H9 (cell line): ENCODE measurements around the gene SERPINB8. TPM values are rescaled to one million over a fixed set of nuclear protein-coding genes. Genes with fewer than 3 reads are reported as not detected.

ENCODE experiments used
- DNase-seq: peaks from one replicate; pipeline ENCODE4 v3.0.0-alpha.2; 2017
- H2AFZ ChIP-seq: one replicate; pipeline ENCODE4 v1.6.1; 2013; ENCODE audit warnings: mild to moderate bottlenecking, low read length, control low read depth, moderate library complexity
- H2AK5ac ChIP-seq: 2 replicates; pipeline ENCODE4 v1.6.1; 2013; ENCODE audit warnings: low read length, control low read depth, mixed read lengths; ENCODE audit not compliant: insufficient read length
- H2BK120ac ChIP-seq: one replicate; pipeline ENCODE4 v1.6.1; 2013; ENCODE audit warnings: low read depth, mild to moderate bottlenecking, low read length, control low read depth, inconsistent platforms; ENCODE audit not compliant: poor library complexity, severe bottlenecking
- H2BK12ac ChIP-seq: 2 replicates; pipeline ENCODE4 v1.6.1; 2013; ENCODE audit warnings: low read length, control low read depth, mixed read lengths, low read depth; ENCODE audit not compliant: insufficient read length
- H2BK15ac ChIP-seq: 2 replicates; pipeline ENCODE4 v1.6.1; 2013; ENCODE audit warnings: low read depth, low read length, control low read depth
- H2BK20ac ChIP-seq: one replicate; pipeline ENCODE4 v1.6.1; 2013; ENCODE audit warnings: low read depth, mild to moderate bottlenecking, low read length, control low read depth, inconsistent platforms; ENCODE audit not compliant: poor library complexity, severe bottlenecking
- H2BK5ac ChIP-seq: 2 replicates; pipeline ENCODE4 v1.6.1; 2013; ENCODE audit warnings: low read length, control low read depth, mixed read lengths; ENCODE audit not compliant: insufficient read length
- H3K14ac ChIP-seq: 2 replicates; pipeline ENCODE4 v1.6.1; 2013; ENCODE audit warnings: low read length, control low read depth; ENCODE audit not compliant: insufficient read depth
- H3K18ac ChIP-seq: 2 replicates; pipeline ENCODE4 v1.6.1; 2013; ENCODE audit warnings: low read depth, mild to moderate bottlenecking, mixed read lengths, low read length, control low read depth; ENCODE audit not compliant: insufficient read length
- H3K23ac ChIP-seq: 2 replicates; pipeline ENCODE4 v1.6.1; 2013; ENCODE audit warnings: low read length, control low read depth, mixed read lengths, low read depth; ENCODE audit not compliant: insufficient read length
- H3K23me2 ChIP-seq: 2 replicates; pipeline ENCODE4 v1.6.1; 2013; ENCODE audit warnings: low read depth, mild to moderate bottlenecking, mixed read lengths, low read length, control low read depth; ENCODE audit not compliant: insufficient read length, poor library complexity, severe bottlenecking
- H3K27ac ChIP-seq: 2 replicates; pipeline ENCODE4 v1.5.1; 2013; ENCODE audit warnings: low read length, control low read depth, mixed read lengths, low read depth; ENCODE audit not compliant: insufficient read length
- H3K27me3 ChIP-seq: 2 replicates; pipeline ENCODE4 v1.6.1; 2013; ENCODE audit warnings: low read length, control low read depth, inconsistent platforms; ENCODE audit not compliant: insufficient read depth
- H3K4ac ChIP-seq: 2 replicates; pipeline ENCODE4 v1.6.1; 2013; ENCODE audit warnings: low read depth, mild to moderate bottlenecking, control low read depth, inconsistent platforms, low read length, moderate library complexity
- H3K4me1 ChIP-seq: 2 replicates; pipeline ENCODE4 v1.6.1; 2013; ENCODE audit warnings: low read length, control low read depth, inconsistent platforms; ENCODE audit not compliant: insufficient read depth
- H3K4me2 ChIP-seq: 2 replicates; pipeline ENCODE4 v1.6.1; 2013; ENCODE audit warnings: low read length, control low read depth, mixed read lengths; ENCODE audit not compliant: insufficient read length, insufficient read depth
- H3K56ac ChIP-seq: 2 replicates; pipeline ENCODE4 v1.6.1; 2013; ENCODE audit warnings: low read depth, mild to moderate bottlenecking, mixed read lengths, low read length, control low read depth; ENCODE audit not compliant: insufficient read length
- H3K79me1 ChIP-seq: 2 replicates; pipeline ENCODE4 v1.6.1; 2013; ENCODE audit warnings: low read depth, mild to moderate bottlenecking, moderate library complexity, low read length, control low read depth, inconsistent platforms; ENCODE audit not compliant: insufficient read depth, poor library complexity, severe bottlenecking
- H3K79me2 ChIP-seq: 2 replicates; pipeline ENCODE4 v1.6.1; 2013; ENCODE audit warnings: low read length, control low read depth, inconsistent platforms; ENCODE audit not compliant: insufficient read depth
- H3K9ac ChIP-seq: 2 replicates; pipeline ENCODE4 v1.6.1; 2013; ENCODE audit warnings: low read length, control low read depth, mixed read lengths; ENCODE audit not compliant: insufficient read length; ENCODE audit errors: extremely low read depth
- H3K9me3 ChIP-seq: one replicate; pipeline ENCODE4 v1.6.1; 2013; ENCODE audit warnings: low read depth, low read length, inconsistent platforms; ENCODE audit not compliant: control insufficient read depth
- H3T11ph ChIP-seq: one replicate; pipeline ENCODE4 v1.6.1; 2013; ENCODE audit warnings: mild to moderate bottlenecking, low read length, control low read depth, inconsistent platforms
- H4K20me1 ChIP-seq: one replicate; pipeline ENCODE4 v1.6.1; 2013; ENCODE audit not compliant: control insufficient read depth, insufficient read length, insufficient read depth
- H4K5ac ChIP-seq: 2 replicates; pipeline ENCODE4 v1.6.1; 2013; ENCODE audit warnings: low read depth, mild to moderate bottlenecking, mixed read lengths, low read length, control low read depth; ENCODE audit not compliant: insufficient read length
- H4K8ac ChIP-seq: replicated peaks from 2 replicates; pipeline ENCODE4 v1.6.1; 2013; ENCODE audit warnings: low read length, control low read depth, mixed read lengths, low read depth; ENCODE audit not compliant: insufficient read length
- H4K91ac ChIP-seq: 2 replicates; pipeline ENCODE4 v1.6.1; 2013; ENCODE audit warnings: low read depth, mild to moderate bottlenecking, moderate library complexity, mixed read lengths, low read length, control low read depth; ENCODE audit not compliant: insufficient read length
- H3K27ac Mint-ChIP-seq, 3 experiments: 2 replicates in 2 of 3; 3 replicates in 1 of 3; pipeline ENCODE4 v1.8.0; 2020 to 2021; ENCODE audit warnings: mixed read lengths in 3 of 3, mild to moderate bottlenecking in 1 of 3, moderate library complexity in 1 of 3
- H3K27me3 Mint-ChIP-seq: 2 replicates; pipeline ENCODE4 v1.8.0; 2021; ENCODE audit warnings: low read depth, mild to moderate bottlenecking, moderate library complexity, mixed read lengths
- H3K36me3 Mint-ChIP-seq, 3 experiments: 2 replicates in 2 of 3; 3 replicates in 1 of 3; pipeline ENCODE4 v1.8.0; 2020 to 2021; ENCODE audit warnings: low read depth in 3 of 3, mixed read lengths in 3 of 3; ENCODE audit not compliant: insufficient read depth in 1 of 3
- H3K4me1 Mint-ChIP-seq, 2 experiments: 2 replicates each; pipeline ENCODE4 v1.8.0; 2020; ENCODE audit warnings: mixed read lengths in 2 of 2
- H3K4me3 Mint-ChIP-seq, 2 experiments: 2 replicates in 1 of 2; 3 replicates in 1 of 2; pipeline ENCODE4 v1.8.0; 2020 to 2021; ENCODE audit warnings: mild to moderate bottlenecking in 2 of 2, mixed read lengths in 2 of 2, moderate library complexity in 1 of 2
- H3K9me3 Mint-ChIP-seq, 2 experiments: 2 replicates in 1 of 2; 3 replicates in 1 of 2; pipeline ENCODE4 v1.8.0; 2020; ENCODE audit warnings: mild to moderate bottlenecking in 2 of 2, mixed read lengths in 2 of 2, moderate library complexity in 1 of 2
- WGBS: extraction: QIAGEN DNeasy Blood & Tissue Kit; methylation state at CpG from one replicate; pipeline ENCODE4 v1.1.7; 2013; ENCODE audit warnings: missing lambda C conversion rate, low lambda C conversion rate, mixed read lengths; ENCODE audit not compliant: insufficient read length; ENCODE audit errors: extremely low coverage; 5-methylcytosine and 5-hydroxymethylcytosine counted together
- total RNA-seq: library from RNA; stranded (reverse); gene quantifications from 2 replicates; pipeline ENCODE4 v1.2.1, GENCODE V29; 2021
- TF ChIP-seq, protein P1 (sequence below): fragments of 200-600 bp; sonication (generic); conservative IDR thresholded peaks from 3 replicates; pipeline ENCODE4 v1.8.0; 2021; ENCODE audit warnings: antibody characterized with exemption, mild to moderate bottlenecking

SERPINB8 gene
- total RNA-seq, 1 experiment from 2014 or later = 2.1 TPM

DNA sequence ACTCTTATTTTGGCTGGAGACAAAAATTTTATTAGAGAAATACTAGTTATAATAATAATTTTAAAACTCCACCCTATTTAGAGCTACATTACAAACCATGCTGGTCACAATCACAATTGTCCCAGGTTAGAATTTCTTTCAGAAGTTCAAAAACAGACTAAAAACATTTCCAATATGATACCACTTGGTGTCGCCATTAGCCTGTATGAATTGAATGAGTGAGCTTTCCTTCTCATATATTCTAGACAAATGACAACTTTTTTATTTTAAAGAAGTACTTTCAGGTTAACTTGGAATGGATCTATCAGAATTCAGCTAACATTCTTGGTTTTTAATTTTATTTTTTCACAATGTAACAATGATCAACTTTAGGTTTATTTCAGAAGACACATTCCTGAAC, 48.0 kb downstream of the SERPINB8 start:
- H3K27me3 ChIP-seq = no peaks in the 10 kb centered on the region; the same call in 1 of the 2 replicates
- H3K4me3 Mint-ChIP-seq = no peak overlapping the region
- H3T11ph ChIP-seq = no peak overlapping the region
- H3K4me1 Mint-ChIP-seq = peaks cover 16 to 18% of the 10 kb centered on the region in 2 experiments
- TF ChIP-seq, protein P1, sequence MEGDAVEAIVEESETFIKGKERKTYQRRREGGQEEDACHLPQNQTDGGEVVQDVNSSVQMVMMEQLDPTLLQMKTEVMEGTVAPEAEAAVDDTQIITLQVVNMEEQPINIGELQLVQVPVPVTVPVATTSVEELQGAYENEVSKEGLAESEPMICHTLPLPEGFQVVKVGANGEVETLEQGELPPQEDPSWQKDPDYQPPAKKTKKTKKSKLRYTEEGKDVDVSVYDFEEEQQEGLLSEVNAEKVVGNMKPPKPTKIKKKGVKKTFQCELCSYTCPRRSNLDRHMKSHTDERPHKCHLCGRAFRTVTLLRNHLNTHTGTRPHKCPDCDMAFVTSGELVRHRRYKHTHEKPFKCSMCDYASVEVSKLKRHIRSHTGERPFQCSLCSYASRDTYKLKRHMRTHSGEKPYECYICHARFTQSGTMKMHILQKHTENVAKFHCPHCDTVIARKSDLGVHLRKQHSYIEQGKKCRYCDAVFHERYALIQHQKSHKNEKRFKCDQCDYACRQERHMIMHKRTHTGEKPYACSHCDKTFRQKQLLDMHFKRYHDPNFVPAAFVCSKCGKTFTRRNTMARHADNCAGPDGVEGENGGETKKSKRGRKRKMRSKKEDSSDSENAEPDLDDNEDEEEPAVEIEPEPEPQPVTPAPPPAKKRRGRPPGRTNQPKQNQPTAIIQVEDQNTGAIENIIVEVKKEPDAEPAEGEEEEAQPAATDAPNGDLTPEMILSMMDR = peak; percentile 76
- no peak overlapping the region for H3K4ac ChIP-seq
- H3K14ac ChIP-seq = no peak overlapping the region
- no peak overlapping the region for H3K4me2 ChIP-seq
- no peaks in the 10 kb centered on the region for H4K20me1 ChIP-seq
- no peak overlapping the region for H4K8ac ChIP-seq
- no peak for DNase-seq
- no peak overlapping the region for H2BK15ac ChIP-seq
- no peak overlapping the region for H3K27ac ChIP-seq
- H3K9me3 ChIP-seq = no peaks in the 10 kb centered on the region
- H4K5ac ChIP-seq = no peak overlapping the region
- no peak overlapping the region for H2BK12ac ChIP-seq
- H3K79me2 ChIP-seq = no peaks in the 10 kb centered on the region
- H3K56ac ChIP-seq = no peak overlapping the region
- no peaks in the 10 kb centered on the region for H3K79me1 ChIP-seq
- H3K4me1 ChIP-seq = no peaks in the 10 kb centered on the region
- H4K91ac ChIP-seq = no peak overlapping the region
- no CpG with 5 or more reads among the region's 1 CpG for WGBS
- no peaks in the 10 kb centered on the region for H3K23me2 ChIP-seq
- H2BK20ac ChIP-seq = no peak overlapping the region
- no peaks in the 10 kb centered on the region for H3K36me3 Mint-ChIP-seq
- H2AK5ac ChIP-seq = no peak overlapping the region
- no peaks in the 10 kb centered on the region for H3K9me3 Mint-ChIP-seq
- H2AFZ ChIP-seq = no peak overlapping the region
- H3K23ac ChIP-seq = no peak overlapping the region
- no peak overlapping the region for H3K18ac ChIP-seq
- no peak overlapping the region for H2BK5ac ChIP-seq
- no peak overlapping the region for H3K9ac ChIP-seq
- no peak overlapping the region for H2BK120ac ChIP-seq
- H3K27me3 Mint-ChIP-seq = no peaks in the 10 kb centered on the region; the same call in 1 of the 2 replicates
- no peak overlapping the region for H3K27ac Mint-ChIP-seq
